ENCODE measurements around the gene MED13L. TPM values are rescaled to one million over a fixed set of nuclear protein-coding genes. Genes with fewer than 3 reads are reported as not detected.

MED13L gene
- polyA plus RNA-seq, 1 of the 3 experiments (the other 2 are of a cell fraction): 17.1 TPM

DNA sequence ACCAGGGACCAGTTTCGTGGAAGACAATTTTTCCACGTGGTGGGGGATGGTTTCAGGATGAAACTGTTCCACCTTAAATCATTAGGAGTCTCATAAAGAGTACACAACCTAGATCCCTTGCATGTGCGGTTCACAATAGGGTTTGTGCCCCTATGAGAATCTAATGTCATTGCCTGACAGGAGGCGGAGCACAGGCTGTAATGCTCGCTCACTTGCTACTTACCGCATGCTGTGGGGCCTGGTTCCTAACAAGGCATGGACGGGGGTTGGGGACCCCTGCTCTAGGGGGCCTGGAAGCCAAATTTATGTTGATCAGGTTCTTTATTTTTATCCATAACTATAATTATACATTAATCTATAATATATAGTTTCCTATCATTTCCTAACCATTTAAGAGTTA, 315.3 kb downstream of the MED13L start:
- Histone ChIP-seq H3K4me1 (ENCODE audit: control insufficient read depth in 1 of 2, insufficient read depth in 2 of 2, low read depth in 1 of 2, low read length in 1 of 2) (peaks cover 0 to 13% of the 10 kb centered on the region in 2 experiments; a peak in 1 of 4 replicates), H3F3A (replicated peaks; ENCODE audit: insufficient read depth) (peaks cover 38% of the 10 kb centered on the region), H3K27ac (ENCODE audit: low read depth in 2 of 2, low read length in 1 of 2) (peak overlapping the region in 1 of 2 experiments; percentile 80; a peak in 3 of 4 replicates), H3K27me3 (ENCODE audit: insufficient read depth) (no peaks in the 10 kb centered on the region), H3K36me3 (replicated peaks in 1 of 2; ENCODE audit: control insufficient read depth in 1 of 2, insufficient read depth in 2 of 2, low read length in 1 of 2) (peaks cover 68 to 76% of the 10 kb centered on the region in 2 experiments), H4K20me1 (ENCODE audit: insufficient read depth) (peaks cover 15% of the 10 kb centered on the region; the same call in 1 of the 2 replicates), H3K4me2 (peak overlapping the region; percentile 38; the same call in 1 of the 2 replicates), H3K4me3 (ENCODE audit: low read depth in 2 of 2, low read length in 1 of 2) (no peak overlapping the region), H3K9ac (peak overlapping the region; percentile 21; the same call in 1 of the 2 replicates), H3K79me2 (ENCODE audit: insufficient read depth) (peaks cover 13% of the 10 kb centered on the region), H2AFZ (ENCODE audit: low read depth) (no peak overlapping the region), H3K9me3 (no peaks in the 10 kb centered on the region), H3K9me2 (no peaks in the 10 kb centered on the region)
- no peak for TF ChIP-seq RFX5 (IDR thresholded peaks at IDR 0.05; ENCODE audit: low read length)
- TF ChIP-seq SMC3 (IDR thresholded peaks at IDR 0.05; ENCODE audit: low read depth, low read length): no peak
- no peak for TF ChIP-seq TAF1 (IDR thresholded peaks at IDR 0.05; ENCODE audit: borderline replicate concordance, low read depth, low read length)
- no peak for TF ChIP-seq EP300 (IDR thresholded peaks at IDR 0.05; ENCODE audit: borderline replicate concordance in 1 of 2, low read depth in 1 of 2, low read length in 1 of 2)
- no peak for TF ChIP-seq RCOR1 (IDR thresholded peaks at IDR 0.05; ENCODE audit: low read length)
- WGBS (ENCODE audit: low lambda C conversion rate): 82% methylated on average over 7 of the region's 7 CpGs
- no peak for DNase-seq
- ChIA-PET CTCF (no interaction called here), POLR2A (no interaction called here)

DNA sequence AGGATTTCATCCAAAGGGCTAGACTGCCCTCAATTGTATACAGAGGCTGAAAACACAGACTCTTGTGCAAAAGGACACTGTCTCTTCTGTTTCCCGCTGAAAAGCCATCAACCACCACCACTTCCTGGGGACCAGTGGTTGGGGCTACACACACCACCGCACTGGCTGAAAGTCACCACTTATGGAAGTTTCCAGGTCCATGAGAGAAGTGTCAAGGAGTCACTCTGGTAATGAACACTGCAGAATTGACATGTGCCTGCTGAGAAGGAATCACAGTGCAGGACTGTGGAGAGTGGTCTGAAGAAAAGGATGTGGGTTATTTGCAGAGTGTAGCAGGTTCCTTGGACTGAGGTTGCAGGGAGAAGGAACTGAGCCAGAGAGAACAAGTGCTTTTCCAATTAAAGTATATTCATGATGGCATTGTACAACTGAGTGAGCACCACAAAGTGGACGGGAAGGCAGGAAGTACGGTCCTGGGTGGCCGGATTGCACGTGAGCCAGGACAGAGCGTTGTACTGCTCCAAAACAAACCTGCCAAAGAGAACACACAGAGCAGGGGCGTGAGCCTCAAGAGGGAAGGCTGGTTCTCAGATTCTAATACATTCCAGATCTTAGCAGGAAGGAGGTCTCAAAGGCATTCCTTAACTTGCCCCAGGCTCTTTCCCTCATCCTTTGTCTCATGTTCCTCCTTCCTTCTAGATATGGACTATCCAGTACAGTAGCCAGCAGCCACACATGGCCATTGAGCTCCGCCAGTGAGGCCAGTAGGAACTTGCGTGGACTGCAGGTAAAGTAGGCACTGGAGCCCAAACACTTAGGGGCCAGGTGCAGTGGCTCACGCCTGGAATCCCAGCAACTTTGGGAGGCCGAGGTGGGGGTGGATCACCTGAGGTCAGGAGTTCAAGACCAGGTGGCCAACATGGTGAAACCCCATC, 316.4 kb downstream of the MED13L start:
- H2AFZ ChIP-seq (ENCODE audit: low read depth): no peak overlapping the region
- no peak overlapping the region for H3K4me2 ChIP-seq
- no peak overlapping the region for H3K9ac ChIP-seq
- WGBS (ENCODE audit: low lambda C conversion rate): 94% methylated on average over 12 of the region's 12 CpGs
- H3K4me1 ChIP-seq (ENCODE audit: control insufficient read depth in 1 of 2, insufficient read depth in 2 of 2, low read depth in 1 of 2, low read length in 1 of 2): peaks cover 0 to 13% of the 10 kb centered on the region in 2 experiments; a peak in 1 of 4 replicates
- H3K9me3 ChIP-seq: no peaks in the 10 kb centered on the region
- ChIA-PET POLR2A (no interaction called here), CTCF (interaction anchor here (0.7 to 1.7 kb wide), 3 partner anchors 14 to 37 kb away, joined by 3 to 5 read pairs (median 3); no protein-coding TSS in a partner anchor)
- H3K27ac ChIP-seq (ENCODE audit: low read depth in 2 of 2, low read length in 1 of 2): peak overlapping the region in 1 of 2 experiments; percentile 80; a peak in 2 of 4 replicates
- H3K9me2 ChIP-seq: no peaks in the 10 kb centered on the region
- peaks cover 38% of the 10 kb centered on the region for H3F3A ChIP-seq (replicated peaks; ENCODE audit: insufficient read depth)
- DNase-seq: no peak
- peaks cover 73 to 77% of the 10 kb centered on the region in 2 experiments for H3K36me3 ChIP-seq (replicated peaks in 1 of 2; ENCODE audit: control insufficient read depth in 1 of 2, insufficient read depth in 2 of 2, low read length in 1 of 2)
- no peaks in the 10 kb centered on the region for H3K27me3 ChIP-seq (ENCODE audit: insufficient read depth)
- peaks cover 15% of the 10 kb centered on the region; the same call in 1 of the 2 replicates for H4K20me1 ChIP-seq (ENCODE audit: insufficient read depth)
- peaks cover 13% of the 10 kb centered on the region for H3K79me2 ChIP-seq (ENCODE audit: insufficient read depth)
- H3K4me3 ChIP-seq (ENCODE audit: low read depth in 2 of 2, low read length in 1 of 2): no peak overlapping the region
- no peak for TF ChIP-seq ELF1 (IDR thresholded peaks at IDR 0.05)
- TF ChIP-seq, protein P1, sequence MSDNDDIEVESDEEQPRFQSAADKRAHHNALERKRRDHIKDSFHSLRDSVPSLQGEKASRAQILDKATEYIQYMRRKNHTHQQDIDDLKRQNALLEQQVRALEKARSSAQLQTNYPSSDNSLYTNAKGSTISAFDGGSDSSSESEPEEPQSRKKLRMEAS (IDR thresholded peaks at IDR 0.05; ENCODE audit: low read depth): no peak
- no peak for TF ChIP-seq GABPA (IDR thresholded peaks at IDR 0.05; ENCODE audit: low read depth)
- TF ChIP-seq, protein P2, sequence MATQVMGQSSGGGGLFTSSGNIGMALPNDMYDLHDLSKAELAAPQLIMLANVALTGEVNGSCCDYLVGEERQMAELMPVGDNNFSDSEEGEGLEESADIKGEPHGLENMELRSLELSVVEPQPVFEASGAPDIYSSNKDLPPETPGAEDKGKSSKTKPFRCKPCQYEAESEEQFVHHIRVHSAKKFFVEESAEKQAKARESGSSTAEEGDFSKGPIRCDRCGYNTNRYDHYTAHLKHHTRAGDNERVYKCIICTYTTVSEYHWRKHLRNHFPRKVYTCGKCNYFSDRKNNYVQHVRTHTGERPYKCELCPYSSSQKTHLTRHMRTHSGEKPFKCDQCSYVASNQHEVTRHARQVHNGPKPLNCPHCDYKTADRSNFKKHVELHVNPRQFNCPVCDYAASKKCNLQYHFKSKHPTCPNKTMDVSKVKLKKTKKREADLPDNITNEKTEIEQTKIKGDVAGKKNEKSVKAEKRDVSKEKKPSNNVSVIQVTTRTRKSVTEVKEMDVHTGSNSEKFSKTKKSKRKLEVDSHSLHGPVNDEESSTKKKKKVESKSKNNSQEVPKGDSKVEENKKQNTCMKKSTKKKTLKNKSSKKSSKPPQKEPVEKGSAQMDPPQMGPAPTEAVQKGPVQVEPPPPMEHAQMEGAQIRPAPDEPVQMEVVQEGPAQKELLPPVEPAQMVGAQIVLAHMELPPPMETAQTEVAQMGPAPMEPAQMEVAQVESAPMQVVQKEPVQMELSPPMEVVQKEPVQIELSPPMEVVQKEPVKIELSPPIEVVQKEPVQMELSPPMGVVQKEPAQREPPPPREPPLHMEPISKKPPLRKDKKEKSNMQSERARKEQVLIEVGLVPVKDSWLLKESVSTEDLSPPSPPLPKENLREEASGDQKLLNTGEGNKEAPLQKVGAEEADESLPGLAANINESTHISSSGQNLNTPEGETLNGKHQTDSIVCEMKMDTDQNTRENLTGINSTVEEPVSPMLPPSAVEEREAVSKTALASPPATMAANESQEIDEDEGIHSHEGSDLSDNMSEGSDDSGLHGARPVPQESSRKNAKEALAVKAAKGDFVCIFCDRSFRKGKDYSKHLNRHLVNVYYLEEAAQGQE (IDR thresholded peaks at IDR 0.05; ENCODE audit: low read depth, low read length): no peak
- TF ChIP-seq FOSL2 (IDR thresholded peaks at IDR 0.05; ENCODE audit: borderline replicate concordance, low read depth): no peak
- TF ChIP-seq FOXM1 (IDR thresholded peaks at IDR 0.05; ENCODE audit: low read depth): no peak
- TF ChIP-seq, protein P3, sequence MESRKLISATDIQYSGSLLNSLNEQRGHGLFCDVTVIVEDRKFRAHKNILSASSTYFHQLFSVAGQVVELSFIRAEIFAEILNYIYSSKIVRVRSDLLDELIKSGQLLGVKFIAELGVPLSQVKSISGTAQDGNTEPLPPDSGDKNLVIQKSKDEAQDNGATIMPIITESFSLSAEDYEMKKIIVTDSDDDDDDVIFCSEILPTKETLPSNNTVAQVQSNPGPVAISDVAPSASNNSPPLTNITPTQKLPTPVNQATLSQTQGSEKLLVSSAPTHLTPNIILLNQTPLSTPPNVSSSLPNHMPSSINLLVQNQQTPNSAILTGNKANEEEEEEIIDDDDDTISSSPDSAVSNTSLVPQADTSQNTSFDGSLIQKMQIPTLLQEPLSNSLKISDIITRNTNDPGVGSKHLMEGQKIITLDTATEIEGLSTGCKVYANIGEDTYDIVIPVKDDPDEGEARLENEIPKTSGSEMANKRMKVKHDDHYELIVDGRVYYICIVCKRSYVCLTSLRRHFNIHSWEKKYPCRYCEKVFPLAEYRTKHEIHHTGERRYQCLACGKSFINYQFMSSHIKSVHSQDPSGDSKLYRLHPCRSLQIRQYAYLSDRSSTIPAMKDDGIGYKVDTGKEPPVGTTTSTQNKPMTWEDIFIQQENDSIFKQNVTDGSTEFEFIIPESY (IDR thresholded peaks at IDR 0.05; ENCODE audit: borderline replicate concordance, low read depth): no peak
- TF ChIP-seq FOXJ3 (CRISPR knock-in tag; IDR thresholded peaks at IDR 0.05): no peak
- TF ChIP-seq RFX5 (IDR thresholded peaks at IDR 0.05; ENCODE audit: low read length): no peak
- TF ChIP-seq JUND (IDR thresholded peaks at IDR 0.05): no peak
- no peak for TF ChIP-seq NFIC (IDR thresholded peaks at IDR 0.05; ENCODE audit: borderline replicate concordance)
- TF ChIP-seq TCF12 (IDR thresholded peaks at IDR 0.05): no peak
- TF ChIP-seq, protein P4, sequence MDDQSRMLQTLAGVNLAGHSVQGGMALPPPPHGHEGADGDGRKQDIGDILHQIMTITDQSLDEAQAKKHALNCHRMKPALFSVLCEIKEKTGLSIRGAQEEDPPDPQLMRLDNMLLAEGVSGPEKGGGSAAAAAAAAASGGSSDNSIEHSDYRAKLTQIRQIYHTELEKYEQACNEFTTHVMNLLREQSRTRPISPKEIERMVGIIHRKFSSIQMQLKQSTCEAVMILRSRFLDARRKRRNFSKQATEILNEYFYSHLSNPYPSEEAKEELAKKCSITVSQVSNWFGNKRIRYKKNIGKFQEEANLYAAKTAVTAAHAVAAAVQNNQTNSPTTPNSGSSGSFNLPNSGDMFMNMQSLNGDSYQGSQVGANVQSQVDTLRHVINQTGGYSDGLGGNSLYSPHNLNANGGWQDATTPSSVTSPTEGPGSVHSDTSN (IDR thresholded peaks at IDR 0.05): no peak
- TF ChIP-seq YY1 (IDR thresholded peaks at IDR 0.05; ENCODE audit: low read depth): no peak
- no peak for TF ChIP-seq RAD21 (IDR thresholded peaks at IDR 0.05; ENCODE audit: low read length)
- TF ChIP-seq MEF2A (IDR thresholded peaks at IDR 0.05; ENCODE audit: borderline replicate concordance, low read depth): no peak
- no peak for TF ChIP-seq RXRA (IDR thresholded peaks at IDR 0.05; ENCODE audit: borderline replicate concordance, low read depth)

Data from SK-N-SH (cell line).